ENCODE measurements around the gene HOXA13.

The HOXA13 gene

GRCh38 chr7:27243340-27244163 is 43.7 kb upstream of the HOXA13 start:
- Histone ChIP-seq H3K4me2 (ENCODE audit: low read length) (peak overlapping the region; percentile 52), H3K4ac (ENCODE audit: low read depth, low read length) (no peak overlapping the region), H3K14ac (ENCODE audit: low read length) (no peak overlapping the region), H2AK5ac (ENCODE audit: low read length) (no peak overlapping the region), H4K12ac (ENCODE audit: low read depth, low read length) (no peak overlapping the region), H3K9me3 (ENCODE audit: insufficient read depth, low read depth, low read length) (peaks cover 18% of the 10 kb centered on the region), H2BK5ac (ENCODE audit: low read depth, low read length, poor library complexity) (no peak overlapping the region), H3K27ac (ENCODE audit: low read depth, low read length) (no peak overlapping the region), H3K23ac (ENCODE audit: low read length) (no peak overlapping the region), H3K4me3 (ENCODE audit: low read depth, low read length) (no peak overlapping the region), H3K27me3 (ENCODE audit: insufficient read depth, low read length) (peaks cover 96% of the 10 kb centered on the region), H3K9ac (ENCODE audit: low read length) (no peak overlapping the region), H4K91ac (ENCODE audit: low read depth, low read length) (no peak overlapping the region), H2BK120ac (ENCODE audit: insufficient read depth, low read length, poor library complexity) (no peak overlapping the region), H2BK12ac (ENCODE audit: low read length) (no peak overlapping the region), H3K79me2 (ENCODE audit: control insufficient read depth, insufficient read depth, low read length, poor library complexity) (no peaks in the 10 kb centered on the region), H3K18ac (ENCODE audit: low read length) (peak overlapping the region; percentile 0), H3K79me1 (ENCODE audit: low read length) (peaks cover 2% of the 10 kb centered on the region), H4K8ac (ENCODE audit: low read depth, low read length) (no peak overlapping the region), H3K4me1 (ENCODE audit: control insufficient read depth in 1 of 2, insufficient read depth in 2 of 2, low read length in 2 of 2) (peaks cover 15 to 33% of the 10 kb centered on the region in 2 experiments), H3K36me3 (ENCODE audit: control insufficient read depth in 1 of 2, insufficient read depth in 2 of 2, low read length in 2 of 2) (no peaks in the 10 kb centered on the region), H2AFZ (ENCODE audit: insufficient read depth, low read length, poor library complexity) (no peak overlapping the region)
- DNase-seq: no peak
- WGBS (ENCODE audit: extremely low coverage, insufficient coverage, insufficient read length): no CpG with 5 or more reads among the region's 43 CpGs

GRCh38 chr7:27242555-27243339 is 42.9 kb upstream of the HOXA13 start, which contains the start of gene EVX1:
TSS of gene EVX1 (plus strand) at chr7:27242802. CDS start at chr7:27243031, 229 bp downstream.
- Histone ChIP-seq H2BK5ac (ENCODE audit: low read depth, low read length, poor library complexity) (no peak within 1 kb of the TSS), H3K79me1 (ENCODE audit: low read length) (peaks cover 2% of the 10 kb centered on the region), H2AFZ (ENCODE audit: insufficient read depth, low read length, poor library complexity) (no peak within 1 kb of the TSS), H2BK120ac (ENCODE audit: insufficient read depth, low read length, poor library complexity) (no peak within 1 kb of the TSS), H3K18ac (ENCODE audit: low read length) (peak within 1 kb of the TSS; percentile 0), H3K9me3 (ENCODE audit: insufficient read depth, low read depth, low read length) (peaks cover 18% of the 10 kb centered on the region), H2AK5ac (ENCODE audit: low read length) (no peak within 1 kb of the TSS), H3K27me3 (ENCODE audit: insufficient read depth, low read length) (peaks cover 93% of the 10 kb centered on the region), H4K8ac (ENCODE audit: low read depth, low read length) (no peak within 1 kb of the TSS), H3K27ac (ENCODE audit: low read depth, low read length) (no peak within 1 kb of the TSS), H3K79me2 (ENCODE audit: control insufficient read depth, insufficient read depth, low read length, poor library complexity) (no peaks in the 10 kb centered on the region), H3K23ac (ENCODE audit: low read length) (no peak within 1 kb of the TSS), H3K14ac (ENCODE audit: low read length) (no peak within 1 kb of the TSS), H3K4me2 (ENCODE audit: low read length) (peak within 1 kb of the TSS; percentile 52), H3K9ac (ENCODE audit: low read length) (no peak within 1 kb of the TSS), H4K12ac (ENCODE audit: low read depth, low read length) (no peak within 1 kb of the TSS), H3K36me3 (ENCODE audit: control insufficient read depth in 1 of 2, insufficient read depth in 2 of 2, low read length in 2 of 2) (no peaks in the 10 kb centered on the region), H3K4me3 (ENCODE audit: low read depth, low read length) (peak within 1 kb of the TSS; percentile 25), H3K4ac (ENCODE audit: low read depth, low read length) (no peak within 1 kb of the TSS), H2BK12ac (ENCODE audit: low read length) (peak within 1 kb of the TSS; percentile 54), H4K91ac (ENCODE audit: low read depth, low read length) (no peak within 1 kb of the TSS), H3K4me1 (ENCODE audit: control insufficient read depth in 1 of 2, insufficient read depth in 2 of 2, low read length in 2 of 2) (peaks cover 15 to 36% of the 10 kb centered on the region in 2 experiments)
- no CpG with 5 or more reads among the region's 62 CpGs for WGBS (ENCODE audit: extremely low coverage, insufficient coverage, insufficient read length)
- peak in 1 of 2 donors; percentile 39 for DNase-seq

- Histone ChIP-seq H3K4me1 (ENCODE audit: control insufficient read depth in 1 of 2, insufficient read depth in 2 of 2, low read length in 2 of 2) (peaks cover 15 to 40% of the 10 kb centered on the region in 2 experiments), H3K79me2 (ENCODE audit: control insufficient read depth, insufficient read depth, low read length, poor library complexity) (no peaks in the 10 kb centered on the region), H4K12ac (ENCODE audit: low read depth, low read length) (no peak overlapping the region), H3K4me2 (ENCODE audit: low read length) (peak overlapping the region; percentile 52), H3K9me3 (ENCODE audit: insufficient read depth, low read depth, low read length) (peaks cover 18% of the 10 kb centered on the region), H3K23ac (ENCODE audit: low read length) (no peak overlapping the region), H4K8ac (ENCODE audit: low read depth, low read length) (no peak overlapping the region), H3K36me3 (ENCODE audit: control insufficient read depth in 1 of 2, insufficient read depth in 2 of 2, low read length in 2 of 2) (no peaks in the 10 kb centered on the region), H2AFZ (ENCODE audit: insufficient read depth, low read length, poor library complexity) (no peak overlapping the region), H3K18ac (ENCODE audit: low read length) (no peak overlapping the region), H2BK120ac (ENCODE audit: insufficient read depth, low read length, poor library complexity) (no peak overlapping the region), H3K4ac (ENCODE audit: low read depth, low read length) (no peak overlapping the region), H3K9ac (ENCODE audit: low read length) (no peak overlapping the region), H3K27ac (ENCODE audit: low read depth, low read length) (no peak overlapping the region), H4K91ac (ENCODE audit: low read depth, low read length) (no peak overlapping the region), H3K14ac (ENCODE audit: low read length) (no peak overlapping the region), H3K79me1 (ENCODE audit: low read length) (peaks cover 2% of the 10 kb centered on the region), H2BK5ac (ENCODE audit: low read depth, low read length, poor library complexity) (no peak overlapping the region), H3K4me3 (ENCODE audit: low read depth, low read length) (no peak overlapping the region), H2BK12ac (ENCODE audit: low read length) (no peak overlapping the region), H3K27me3 (ENCODE audit: insufficient read depth, low read length) (peaks cover 87% of the 10 kb centered on the region), H2AK5ac (ENCODE audit: low read length) (no peak overlapping the region)
- DNase-seq: no peak
- no CpG with 5 or more reads among the region's 14 CpGs for WGBS (ENCODE audit: extremely low coverage, insufficient coverage, insufficient read length)
Measured at GRCh38 chr7:27242154-27242553, 42.3 kb upstream of the HOXA13 start.

GRCh38 chr7:27241189-27242056 is 41.5 kb upstream of the HOXA13 start:
- no peak overlapping the region for H3K23ac ChIP-seq (ENCODE audit: low read length)
- H3K27me3 ChIP-seq (ENCODE audit: insufficient read depth, low read length): peaks cover 80% of the 10 kb centered on the region
- H3K27ac ChIP-seq (ENCODE audit: low read depth, low read length): no peak overlapping the region
- H3K4me2 ChIP-seq (ENCODE audit: low read length): no peak overlapping the region
- no peak overlapping the region for H3K4ac ChIP-seq (ENCODE audit: low read depth, low read length)
- H2BK5ac ChIP-seq (ENCODE audit: low read depth, low read length, poor library complexity): no peak overlapping the region
- H3K9me3 ChIP-seq (ENCODE audit: insufficient read depth, low read depth, low read length): peaks cover 18% of the 10 kb centered on the region
- no peak for DNase-seq
- H4K12ac ChIP-seq (ENCODE audit: low read depth, low read length): no peak overlapping the region
- H3K9ac ChIP-seq (ENCODE audit: low read length): no peak overlapping the region
- peaks cover 2% of the 10 kb centered on the region for H3K79me1 ChIP-seq (ENCODE audit: low read length)
- no peak overlapping the region for H3K14ac ChIP-seq (ENCODE audit: low read length)
- no peak overlapping the region for H2AK5ac ChIP-seq (ENCODE audit: low read length)
- H3K18ac ChIP-seq (ENCODE audit: low read length): no peak overlapping the region
- H4K91ac ChIP-seq (ENCODE audit: low read depth, low read length): no peak overlapping the region
- peak overlapping the region; percentile 1 for H2BK120ac ChIP-seq (ENCODE audit: insufficient read depth, low read length, poor library complexity)
- H3K4me3 ChIP-seq (ENCODE audit: low read depth, low read length): no peak overlapping the region
- H3K79me2 ChIP-seq (ENCODE audit: control insufficient read depth, insufficient read depth, low read length, poor library complexity): no peaks in the 10 kb centered on the region
- no CpG with 5 or more reads among the region's 17 CpGs for WGBS (ENCODE audit: extremely low coverage, insufficient coverage, insufficient read length)
- no peaks in the 10 kb centered on the region for H3K36me3 ChIP-seq (ENCODE audit: control insufficient read depth in 1 of 2, insufficient read depth in 2 of 2, low read length in 2 of 2)
- H3K4me1 ChIP-seq (ENCODE audit: control insufficient read depth in 1 of 2, insufficient read depth in 2 of 2, low read length in 2 of 2): peaks cover 15 to 40% of the 10 kb centered on the region in 2 experiments
- no peak overlapping the region for H2AFZ ChIP-seq (ENCODE audit: insufficient read depth, low read length, poor library complexity)
- H4K8ac ChIP-seq (ENCODE audit: low read depth, low read length): no peak overlapping the region
- H2BK12ac ChIP-seq (ENCODE audit: low read length): no peak overlapping the region
